Neural cell (in vitro differentiated cells): ENCODE results near the gene FNDC3A. TPM values are rescaled to one million over a fixed set of nuclear protein-coding genes. Genes with fewer than 3 reads are reported as not detected.

Source experiments
- H2AFZ ChIP-seq: fragments of 200-600, 300-800 bp; sonication (generic), shearing (Covaris generic); 2 replicates; pipeline ENCODE4 v1.6.0; 2014; ENCODE audit warnings: low read depth, mild to moderate bottlenecking, antibody characterized with exemption, low read length, moderate library complexity
- H3F3A ChIP-seq: fragments of 200-600 bp; shearing (Covaris generic); 2 replicates; pipeline ENCODE4 v1.6.1; 2016; ENCODE audit warnings: mild to moderate bottlenecking, moderate library complexity, mixed read lengths, antibody characterized with exemption, low read length; ENCODE audit not compliant: insufficient read depth, poor library complexity, severe bottlenecking
- H3K27ac ChIP-seq: fragments of 200-600, 300-800 bp; sonication (generic), shearing (Covaris generic); 2 replicates; pipeline ENCODE4 v1.5.1; 2014; ENCODE audit warnings: mild to moderate bottlenecking, low read length, moderate library complexity
- H3K27me3 ChIP-seq: fragments of 300-800, 200-600 bp; sonication (generic), shearing (Covaris generic); 2 replicates; pipeline ENCODE4 v1.6.0; 2014; ENCODE audit warnings: mild to moderate bottlenecking, low read depth, low read length, moderate library complexity; ENCODE audit not compliant: insufficient read depth
- H3K36me3 ChIP-seq: fragments of 300-800, 200-600 bp; sonication (generic), shearing (Covaris generic); 2 replicates; pipeline ENCODE4 v1.5.1; 2014; ENCODE audit warnings: mild to moderate bottlenecking, antibody characterized with exemption, low read length, moderate library complexity; ENCODE audit not compliant: insufficient read depth
- H3K4me2 ChIP-seq: fragments of 300-800, 200-600 bp; sonication (generic), shearing (Covaris generic); 2 replicates; pipeline ENCODE4 v1.6.0; 2014; ENCODE audit warnings: mild to moderate bottlenecking, low read length
- H3K4me3 ChIP-seq: fragments of 300-800, 200-600 bp; sonication (generic), shearing (Covaris generic); 2 replicates; pipeline ENCODE4 v1.5.1; 2014; ENCODE audit warnings: mild to moderate bottlenecking, low read length, moderate library complexity
- H3K79me2 ChIP-seq: fragments of 200-600 bp; shearing (Covaris generic); replicated peaks from 2 replicates; pipeline ENCODE4 v1.6.0; 2014; ENCODE audit warnings: mild to moderate bottlenecking, low read length, moderate library complexity; ENCODE audit not compliant: insufficient read depth
- H3K9ac ChIP-seq: fragments of 300-800, 200-600 bp; sonication (generic), shearing (Covaris generic); 2 replicates; pipeline ENCODE4 v1.6.1; 2016; ENCODE audit warnings: mild to moderate bottlenecking, low read length, mixed read lengths
- H3K9me2 ChIP-seq: fragments of 200-600 bp; shearing (Covaris generic); 2 replicates; pipeline ENCODE4 v1.6.1; 2016; ENCODE audit warnings: mild to moderate bottlenecking, low read length, mixed read lengths; ENCODE audit not compliant: insufficient read depth
- H3K9me3 ChIP-seq: fragments of 200-600, 300-800 bp; sonication (generic), shearing (Covaris generic); 2 replicates; pipeline ENCODE4 v1.6.1; 2016; ENCODE audit warnings: mild to moderate bottlenecking, mixed run types, low read length, moderate library complexity, mixed read lengths
- H4K20me1 ChIP-seq: fragments of 200-600 bp; shearing (Covaris generic); 2 replicates; pipeline ENCODE4 v1.6.1; 2016; ENCODE audit warnings: mild to moderate bottlenecking, mixed run types; ENCODE audit not compliant: insufficient read depth
- CTCF ChIP-seq: fragments of 450-650 bp; IDR thresholded peaks from 2 replicates; pipeline ENCODE4 v1.5.1; 2014; ENCODE audit warnings: antibody characterized with exemption, mild to moderate bottlenecking, moderate library complexity; ENCODE audit not compliant: poor library complexity, severe bottlenecking
- EP300 ChIP-seq: fragments of 450-650 bp; conservative IDR thresholded peaks from 2 replicates; pipeline ENCODE4 v1.6.1; 2014; ENCODE audit warnings: antibody characterized with exemption, mild to moderate bottlenecking, moderate library complexity; ENCODE audit not compliant: poor library complexity, severe bottlenecking
- EZH2 ChIP-seq: fragments of 200-600, 300-800 bp; shearing (Covaris generic), sonication (generic); IDR thresholded peaks from 2 replicates; pipeline ENCODE4 v1.6.1; 2014; ENCODE audit warnings: antibody characterized with exemption, low read length, borderline replicate concordance, mild to moderate bottlenecking; ENCODE audit not compliant: insufficient read depth, poor library complexity, severe bottlenecking
- MXI1 ChIP-seq: fragments of 450-650 bp; conservative IDR thresholded peaks from 2 replicates; pipeline ENCODE4 v1.6.1; 2014; ENCODE audit warnings: antibody characterized with exemption, mild to moderate bottlenecking; ENCODE audit not compliant: poor library complexity, severe bottlenecking
- POLR2AphosphoS5 ChIP-seq: IDR thresholded peaks from 2 replicates; pipeline ENCODE4 v1.6.1; 2012
- RAD21 ChIP-seq: fragments of 450-650 bp; conservative IDR thresholded peaks from 2 replicates; pipeline ENCODE4 v1.6.1; 2014; ENCODE audit warnings: antibody characterized with exemption, mild to moderate bottlenecking, moderate library complexity
- REST ChIP-seq: IDR thresholded peaks from 2 replicates; pipeline ENCODE4 v1.6.1; 2012; ENCODE audit warnings: borderline replicate concordance
- SMC3 ChIP-seq: fragments of 450-650 bp; conservative IDR thresholded peaks from 2 replicates; pipeline ENCODE4 v1.6.1; 2014; ENCODE audit warnings: antibody characterized with exemption, mild to moderate bottlenecking, moderate library complexity; ENCODE audit not compliant: poor library complexity
- TAF1 ChIP-seq: IDR thresholded peaks from 2 replicates; pipeline ENCODE4 v1.6.1; 2012; ENCODE audit warnings: low read depth
- polyA plus RNA-seq: library from polyadenylated mRNA; depleted of rRNA; stranded (reverse); fragments of >200 nt; gene quantifications from 2 replicates; pipeline ENCODE4 v1.2.3, GENCODE V29; 2014

The FNDC3A gene
- polyA plus RNA-seq, 1 donor from 2014 or later: 83.8 TPM

- no peak overlapping the region for H2AFZ ChIP-seq
- H3K9me3 ChIP-seq: no peaks in the 10 kb centered on the region
- no peaks in the 10 kb centered on the region for H3K9me2 ChIP-seq
- H3K9ac ChIP-seq: no peak overlapping the region
- no peaks in the 10 kb centered on the region for H3K79me2 ChIP-seq
- TF ChIP-seq REST: no peak
- TF ChIP-seq POLR2AphosphoS5: no peak
- no peak for TF ChIP-seq TAF1
- no peak for TF ChIP-seq EZH2
- TF ChIP-seq SMC3: no peak
- no peak for TF ChIP-seq RAD21
- no peak for TF ChIP-seq CTCF
- no peak for TF ChIP-seq MXI1
- no peak for TF ChIP-seq EP300
- H3K36me3 ChIP-seq: no peaks in the 10 kb centered on the region
- peaks cover 17% of the 10 kb centered on the region for H3K27me3 ChIP-seq
- no peak overlapping the region for H3K4me2 ChIP-seq
- no peaks in the 10 kb centered on the region for H3F3A ChIP-seq
- no peak overlapping the region for H3K4me3 ChIP-seq
- H3K27ac ChIP-seq: no peak overlapping the region
- H4K20me1 ChIP-seq: no peaks in the 10 kb centered on the region
Measured at GRCh38 chr13:49213539-49213938, 237.8 kb downstream of the FNDC3A start.

- H2AFZ ChIP-seq: no peak overlapping the region
- H3K36me3 ChIP-seq: no peaks in the 10 kb centered on the region
- H3K27me3 ChIP-seq: peaks cover 24% of the 10 kb centered on the region
- no peaks in the 10 kb centered on the region for H3K9me2 ChIP-seq
- no peak overlapping the region for H3K27ac ChIP-seq
- no peaks in the 10 kb centered on the region for H3F3A ChIP-seq
- TF ChIP-seq RAD21 (no peak), POLR2AphosphoS5 (no peak), TAF1 (no peak)
- no peaks in the 10 kb centered on the region for H3K9me3 ChIP-seq
- no peak overlapping the region for H3K4me3 ChIP-seq
- no peaks in the 10 kb centered on the region for H3K79me2 ChIP-seq
- no peak overlapping the region for H3K4me2 ChIP-seq
- no peaks in the 10 kb centered on the region for H4K20me1 ChIP-seq
- no peak overlapping the region for H3K9ac ChIP-seq
Measured at GRCh38 chr13:49213997-49214916, 238.5 kb downstream of the FNDC3A start.
